Memory B cell (primary cell): ENCODE measurements around the gene RAB11FIP5.

Source experiments
- ATAC-seq: fragments of 150-1000 bp; cut with Tn5 transposase; 2 replicates; pipeline ENCODE4 v1.10.0; 2021; ENCODE audit warnings: low read depth, mild to moderate bottlenecking, moderate library complexity
- DNase-seq, 2 donors: peaks; one replicate each; pipeline ENCODE4 v3.0.0; 2022; ENCODE audit warnings: low spot score in 2 of 2
- H3K27ac Mint-ChIP-seq: one replicate; pipeline ENCODE4 v1.8.0; 2022; ENCODE audit warnings: mild to moderate bottlenecking, moderate library complexity, mixed read lengths
- H3K27me3 Mint-ChIP-seq: one replicate; pipeline ENCODE4 v1.8.0; 2022; ENCODE audit warnings: mixed read lengths
- H3K36me3 Mint-ChIP-seq: one replicate; pipeline ENCODE4 v1.8.0; 2022; ENCODE audit warnings: mild to moderate bottlenecking, mixed read lengths
- H3K4me1 Mint-ChIP-seq: one replicate; pipeline ENCODE4 v1.8.0; 2022; ENCODE audit warnings: mixed read lengths
- H3K4me3 Mint-ChIP-seq: one replicate; pipeline ENCODE4 v1.8.0; 2022; ENCODE audit warnings: mild to moderate bottlenecking, moderate library complexity, mixed read lengths
- H3K9me3 Mint-ChIP-seq: one replicate; pipeline ENCODE4 v1.8.0; 2022; ENCODE audit warnings: mixed read lengths

The RAB11FIP5 gene

GRCh38 chr2:73053316-73054114, 59.2 kb downstream of the RAB11FIP5 start:
- Mint-ChIP-seq H3K9me3 (peaks cover 2% of the 10 kb centered on the region), H3K27ac (no peak overlapping the region), H3K4me3 (no peak overlapping the region), H3K4me1 (no peaks in the 10 kb centered on the region), H3K27me3 (no peaks in the 10 kb centered on the region), H3K36me3 (peaks cover 21% of the 10 kb centered on the region)
- DNase-seq (no peak), ATAC-seq (no peak)

GRCh38 chr2:73050121-73050545, 62.6 kb downstream of the RAB11FIP5 start:
- no peaks in the 10 kb centered on the region for H3K9me3 Mint-ChIP-seq
- DNase-seq (no peak), ATAC-seq (no peak)
- H3K27ac Mint-ChIP-seq: no peak overlapping the region
- peaks cover 5% of the 10 kb centered on the region for H3K36me3 Mint-ChIP-seq
- H3K27me3 Mint-ChIP-seq: no peaks in the 10 kb centered on the region
- H3K4me1 Mint-ChIP-seq: no peaks in the 10 kb centered on the region
- no peak overlapping the region for H3K4me3 Mint-ChIP-seq

- DNase-seq: no peak
- Mint-ChIP-seq H3K9me3 (no peaks in the 10 kb centered on the region), H3K27ac (no peak overlapping the region), H3K4me1 (no peaks in the 10 kb centered on the region), H3K27me3 (no peaks in the 10 kb centered on the region), H3K36me3 (peaks cover 5% of the 10 kb centered on the region), H3K4me3 (no peak overlapping the region)
- ATAC-seq: no peak
Observed at GRCh38 chr2:73043929-73044832, 68.6 kb downstream of the RAB11FIP5 start.

DNA sequence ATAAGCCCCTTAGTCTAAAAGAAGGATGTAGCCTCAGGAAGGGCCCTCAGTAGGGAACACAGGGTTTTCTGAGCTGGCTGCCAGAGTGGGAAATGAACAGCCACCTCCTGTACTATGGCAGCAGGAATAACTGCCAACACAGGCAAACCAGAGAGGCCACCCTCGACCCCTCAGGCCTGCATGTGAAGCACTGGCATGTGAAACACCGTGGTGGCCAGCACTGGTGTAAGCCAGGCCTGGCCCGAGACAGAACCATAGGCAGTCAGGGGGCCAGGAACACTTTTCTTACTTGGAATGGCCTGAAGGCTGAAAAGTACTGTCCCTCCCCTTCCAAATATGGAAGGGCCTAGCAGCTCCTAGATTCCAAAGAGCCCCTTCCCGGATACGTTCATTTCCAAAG, 69.5 kb downstream of the RAB11FIP5 start:
- Mint-ChIP-seq H3K27me3 (no peaks in the 10 kb centered on the region), H3K27ac (no peak overlapping the region), H3K4me1 (no peaks in the 10 kb centered on the region), H3K9me3 (no peaks in the 10 kb centered on the region), H3K36me3 (peaks cover 6% of the 10 kb centered on the region), H3K4me3 (no peak overlapping the region)
- no peak for DNase-seq
- ATAC-seq: no peak

- ATAC-seq (no peak), DNase-seq (no peak)
- H3K4me1 Mint-ChIP-seq: peaks cover 7% of the 10 kb centered on the region
- H3K27ac Mint-ChIP-seq: no peak overlapping the region
- H3K36me3 Mint-ChIP-seq: peaks cover 8% of the 10 kb centered on the region
- no peak overlapping the region for H3K4me3 Mint-ChIP-seq
- H3K9me3 Mint-ChIP-seq: no peaks in the 10 kb centered on the region
- no peaks in the 10 kb centered on the region for H3K27me3 Mint-ChIP-seq
Observed at GRCh38 chr2:73037947-73038585, 74.7 kb downstream of the RAB11FIP5 start.

GRCh38 chr2:73036766-73037165, 76.0 kb downstream of the RAB11FIP5 start:
- H3K4me3 Mint-ChIP-seq: no peak overlapping the region
- H3K9me3 Mint-ChIP-seq: no peaks in the 10 kb centered on the region
- no peak for DNase-seq
- H3K27ac Mint-ChIP-seq: no peak overlapping the region
- H3K4me1 Mint-ChIP-seq: peaks cover 7% of the 10 kb centered on the region
- no peaks in the 10 kb centered on the region for H3K27me3 Mint-ChIP-seq
- no peak for ATAC-seq
- peaks cover 8% of the 10 kb centered on the region for H3K36me3 Mint-ChIP-seq

- ATAC-seq: no peak
- Mint-ChIP-seq H3K36me3 (peaks cover 10% of the 10 kb centered on the region), H3K27me3 (no peaks in the 10 kb centered on the region), H3K4me1 (peaks cover 7% of the 10 kb centered on the region), H3K4me3 (no peak overlapping the region), H3K27ac (no peak overlapping the region), H3K9me3 (no peaks in the 10 kb centered on the region)
- no peak for DNase-seq
Observed at GRCh38 chr2:73035899-73036711, 76.6 kb downstream of the RAB11FIP5 start.

DNA sequence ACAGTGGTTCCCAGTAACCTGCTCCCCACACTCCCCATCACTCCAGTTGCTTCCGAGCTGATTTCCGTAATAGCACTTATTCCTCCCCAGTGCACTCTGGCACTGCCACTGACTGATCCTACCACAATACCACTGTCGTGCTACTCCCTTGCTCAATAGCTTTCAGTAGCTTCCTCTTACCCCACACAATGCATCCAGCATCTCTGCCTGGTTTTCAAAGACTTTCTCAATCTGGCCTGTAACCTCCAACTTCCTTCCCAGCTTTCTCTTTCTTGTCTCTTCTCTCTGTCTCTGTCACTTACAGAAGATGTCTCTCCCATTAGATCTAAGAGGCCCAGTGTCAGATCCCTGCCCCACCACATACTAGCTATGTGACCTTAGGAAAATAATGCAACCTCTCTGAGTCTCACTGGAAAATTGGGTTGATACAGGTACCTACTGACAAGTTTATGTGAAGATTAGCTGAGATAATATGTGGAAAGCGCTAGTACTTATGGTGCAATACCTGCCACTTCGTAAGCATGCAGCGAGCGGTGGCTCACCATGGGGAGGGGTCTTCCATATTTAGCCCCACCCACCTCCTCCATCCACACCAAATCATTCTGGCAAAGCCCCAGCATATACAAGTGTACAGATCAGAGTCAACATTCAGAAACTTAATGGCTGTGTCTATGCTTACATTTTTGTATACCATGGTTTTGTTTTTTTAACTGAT, 77.9 kb downstream of the RAB11FIP5 start:
- Mint-ChIP-seq H3K9me3 (no peaks in the 10 kb centered on the region), H3K27me3 (no peaks in the 10 kb centered on the region), H3K4me1 (peaks cover 9% of the 10 kb centered on the region), H3K27ac (no peak overlapping the region), H3K36me3 (peaks cover 8% of the 10 kb centered on the region), H3K4me3 (no peak overlapping the region)
- ATAC-seq (no peak), DNase-seq (no peak)

- H3K36me3 Mint-ChIP-seq: peaks cover 4% of the 10 kb centered on the region
- no peaks in the 10 kb centered on the region for H3K27me3 Mint-ChIP-seq
- peak; percentile 59 for ATAC-seq
- DNase-seq: no peak
- no peak overlapping the region for H3K27ac Mint-ChIP-seq
- H3K4me1 Mint-ChIP-seq: peaks cover 9% of the 10 kb centered on the region
- H3K9me3 Mint-ChIP-seq: no peaks in the 10 kb centered on the region
- no peak overlapping the region for H3K4me3 Mint-ChIP-seq
Observed at GRCh38 chr2:73033766-73034381, 78.9 kb downstream of the RAB11FIP5 start.

DNA sequence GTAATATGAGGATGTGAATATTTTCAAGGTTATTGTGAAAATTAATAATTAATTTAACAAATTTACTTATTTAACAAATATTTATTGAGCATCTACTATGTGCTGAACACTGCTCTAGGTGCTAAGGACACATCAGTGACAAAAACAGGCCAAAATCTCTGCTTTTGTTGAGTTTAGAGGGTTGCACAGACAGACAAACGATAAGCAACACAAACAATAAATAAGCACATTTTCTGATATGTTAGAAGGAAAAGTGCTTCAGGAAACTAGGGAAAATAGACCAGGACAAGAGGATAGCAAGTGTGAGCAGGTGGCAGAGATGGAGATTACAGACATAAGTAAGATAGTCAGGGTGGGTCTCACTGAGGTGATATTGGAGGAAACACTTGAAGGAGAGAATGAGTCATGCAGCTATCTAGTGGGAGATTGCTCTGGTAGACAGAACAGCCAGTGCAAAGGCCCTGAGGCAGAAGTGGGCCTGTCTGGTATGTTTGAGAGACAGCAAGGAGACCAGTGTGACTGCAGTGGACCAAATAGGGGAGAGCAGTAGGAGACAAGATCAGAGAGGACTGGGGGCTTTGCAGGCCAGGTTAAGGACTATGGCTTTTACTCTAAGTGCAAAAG, 79.5 kb downstream of the RAB11FIP5 start:
- Mint-ChIP-seq H3K4me3 (no peak overlapping the region), H3K27ac (no peak overlapping the region), H3K27me3 (no peaks in the 10 kb centered on the region), H3K4me1 (peaks cover 9% of the 10 kb centered on the region), H3K36me3 (peaks cover 4% of the 10 kb centered on the region), H3K9me3 (no peaks in the 10 kb centered on the region)
- DNase-seq: no peak
- ATAC-seq: no peak

- ATAC-seq (no peak), DNase-seq (no peak)
- no peaks in the 10 kb centered on the region for H3K9me3 Mint-ChIP-seq
- H3K4me3 Mint-ChIP-seq: no peak overlapping the region
- H3K36me3 Mint-ChIP-seq: peaks cover 6% of the 10 kb centered on the region
- H3K27me3 Mint-ChIP-seq: no peaks in the 10 kb centered on the region
- H3K4me1 Mint-ChIP-seq: peaks cover 9% of the 10 kb centered on the region
- H3K27ac Mint-ChIP-seq: no peak overlapping the region
Observed at GRCh38 chr2:73032702-73033097, 80.0 kb downstream of the RAB11FIP5 start.
